Measurements from ENCODE around the gene ACOT12. TPM values are rescaled to one million over a fixed set of nuclear protein-coding genes. Genes with fewer than 3 reads are reported as not detected.

Gene ACOT12
- total RNA-seq (ENCODE audit: unreplicated experiment) = not detected
- long read RNA-seq = 0 reads

DNA sequence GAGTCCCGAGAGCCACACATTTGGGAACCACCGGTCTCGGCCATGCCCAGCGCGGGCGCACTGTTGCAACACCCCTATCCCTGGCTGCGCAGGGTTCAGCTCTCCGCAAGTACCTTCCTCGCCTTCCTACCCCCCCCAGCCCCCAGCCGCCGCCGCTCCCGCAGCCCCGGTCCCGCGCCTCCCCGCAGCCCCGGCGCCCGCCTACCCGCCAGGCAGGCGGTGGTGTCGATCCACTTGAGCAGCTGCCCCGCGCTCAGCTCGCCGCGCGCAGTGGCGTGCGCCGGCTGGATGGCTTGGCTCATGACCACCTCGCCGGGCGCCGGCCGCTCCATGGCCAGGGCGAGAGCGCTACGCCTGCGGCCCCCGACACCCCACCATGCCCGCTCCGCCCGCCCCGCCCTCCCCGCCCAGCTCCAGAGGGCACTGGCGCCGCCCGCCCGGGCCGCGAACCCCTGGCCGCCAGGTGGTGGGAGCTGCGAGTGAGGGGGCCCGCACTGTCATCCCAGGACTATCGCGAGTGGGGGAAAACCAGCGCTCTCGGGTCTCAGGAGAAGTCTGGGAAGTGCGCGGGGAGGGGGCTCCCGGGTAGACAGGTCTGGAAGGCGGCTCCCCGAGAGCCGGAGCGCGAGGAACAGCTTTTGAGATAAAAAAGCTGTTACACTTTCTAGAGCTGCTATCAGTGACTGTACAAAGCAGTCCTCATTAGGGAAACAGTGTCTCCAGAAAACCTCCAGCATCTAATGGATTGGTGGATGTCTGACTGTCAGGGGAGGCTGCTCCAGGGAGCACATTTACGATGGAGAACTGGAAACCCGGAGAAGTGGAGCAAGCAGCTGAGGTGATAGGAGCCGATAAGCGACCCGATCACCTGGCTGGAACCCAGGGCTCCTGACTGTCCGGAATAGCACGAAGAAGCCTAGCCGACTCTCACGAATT is at the start of gene ACOT12:
Gene ACOT12 (minus strand): TSS at position 352 of the 936 bp plus-strand sequence. CDS start 20 bp downstream, at position 332.
- H3K27me3 Mint-ChIP-seq (ENCODE audit: unreplicated experiment) = peaks cover 1% of the 10 kb centered on the region
- TF ChIP-seq, protein P1, sequence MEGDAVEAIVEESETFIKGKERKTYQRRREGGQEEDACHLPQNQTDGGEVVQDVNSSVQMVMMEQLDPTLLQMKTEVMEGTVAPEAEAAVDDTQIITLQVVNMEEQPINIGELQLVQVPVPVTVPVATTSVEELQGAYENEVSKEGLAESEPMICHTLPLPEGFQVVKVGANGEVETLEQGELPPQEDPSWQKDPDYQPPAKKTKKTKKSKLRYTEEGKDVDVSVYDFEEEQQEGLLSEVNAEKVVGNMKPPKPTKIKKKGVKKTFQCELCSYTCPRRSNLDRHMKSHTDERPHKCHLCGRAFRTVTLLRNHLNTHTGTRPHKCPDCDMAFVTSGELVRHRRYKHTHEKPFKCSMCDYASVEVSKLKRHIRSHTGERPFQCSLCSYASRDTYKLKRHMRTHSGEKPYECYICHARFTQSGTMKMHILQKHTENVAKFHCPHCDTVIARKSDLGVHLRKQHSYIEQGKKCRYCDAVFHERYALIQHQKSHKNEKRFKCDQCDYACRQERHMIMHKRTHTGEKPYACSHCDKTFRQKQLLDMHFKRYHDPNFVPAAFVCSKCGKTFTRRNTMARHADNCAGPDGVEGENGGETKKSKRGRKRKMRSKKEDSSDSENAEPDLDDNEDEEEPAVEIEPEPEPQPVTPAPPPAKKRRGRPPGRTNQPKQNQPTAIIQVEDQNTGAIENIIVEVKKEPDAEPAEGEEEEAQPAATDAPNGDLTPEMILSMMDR (IDR thresholded peaks at IDR 0.05; ENCODE audit: partially characterized antibody, unreplicated experiment) = no peak
- no peaks in the 10 kb centered on the region for H3K9me3 Mint-ChIP-seq (ENCODE audit: unreplicated experiment)
- H3K4me3 Mint-ChIP-seq (ENCODE audit: unreplicated experiment) = peak within 1 kb of the TSS; percentile 76
- no peak within 1 kb of the TSS for H3K27ac Mint-ChIP-seq (ENCODE audit: unreplicated experiment)
- H3K36me3 Mint-ChIP-seq (ENCODE audit: unreplicated experiment) = no peaks in the 10 kb centered on the region
- no peaks in the 10 kb centered on the region for H3K4me1 Mint-ChIP-seq (ENCODE audit: low read depth, unreplicated experiment)
- peak; percentile 62 for DNase-seq

DNA sequence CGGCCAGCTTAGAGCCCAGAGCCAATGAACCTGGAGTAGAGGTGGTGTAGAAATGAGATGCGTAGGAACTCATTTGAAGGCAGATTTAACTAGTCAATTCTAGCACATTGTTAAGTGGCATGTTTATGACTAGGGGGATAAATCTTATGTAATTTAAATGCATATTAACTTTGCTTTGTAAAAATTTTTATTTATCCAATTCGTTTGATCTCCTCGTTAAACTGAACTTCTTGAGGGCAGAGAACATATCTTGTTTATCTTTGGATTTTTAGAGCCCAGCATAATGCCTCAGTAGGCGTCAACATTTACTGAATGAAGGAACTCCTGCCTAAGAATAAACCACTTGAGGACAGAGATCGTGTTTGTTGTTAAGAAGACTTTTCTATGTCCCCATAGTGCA is 41.1 kb upstream of the ACOT12 start:
- H3K4me3 Mint-ChIP-seq (ENCODE audit: unreplicated experiment) = no peak overlapping the region
- peaks cover 13% of the 10 kb centered on the region for H3K4me1 Mint-ChIP-seq (ENCODE audit: low read depth, unreplicated experiment)
- peaks cover 4% of the 10 kb centered on the region for H3K36me3 Mint-ChIP-seq (ENCODE audit: unreplicated experiment)
- H3K27me3 Mint-ChIP-seq (ENCODE audit: unreplicated experiment) = no peaks in the 10 kb centered on the region
- peaks cover 3% of the 10 kb centered on the region for H3K9me3 Mint-ChIP-seq (ENCODE audit: unreplicated experiment)
- DNase-seq = no peak
- TF ChIP-seq, protein P1 (IDR thresholded peaks at IDR 0.05; ENCODE audit: partially characterized antibody, unreplicated experiment) = no peak
- peak overlapping the region; percentile 52 for H3K27ac Mint-ChIP-seq (ENCODE audit: unreplicated experiment)

DNA sequence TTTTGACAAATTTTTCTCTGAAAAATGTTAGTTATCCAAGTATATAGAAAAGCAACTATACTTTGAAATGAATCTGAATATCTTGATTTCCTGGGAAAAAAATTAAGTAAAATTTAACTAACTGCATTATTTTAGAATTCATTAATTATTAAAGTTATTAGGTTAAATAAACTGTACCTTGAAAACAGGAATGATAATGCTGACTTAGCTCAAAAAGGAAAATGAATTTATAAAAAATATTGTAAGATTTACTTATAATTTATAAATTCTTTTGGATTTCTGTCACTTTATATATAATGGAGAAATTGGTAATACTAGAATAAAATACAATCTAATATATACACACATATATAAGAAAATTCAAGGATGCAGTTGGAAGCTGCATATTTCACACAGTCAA is 36.1 kb upstream of the ACOT12 start:
- no peak for DNase-seq
- no peak overlapping the region for H3K27ac Mint-ChIP-seq (ENCODE audit: unreplicated experiment)
- peaks cover 42% of the 10 kb centered on the region for H3K4me1 Mint-ChIP-seq (ENCODE audit: low read depth, unreplicated experiment)
- no peaks in the 10 kb centered on the region for H3K27me3 Mint-ChIP-seq (ENCODE audit: unreplicated experiment)
- TF ChIP-seq, protein P1 (IDR thresholded peaks at IDR 0.05; ENCODE audit: partially characterized antibody, unreplicated experiment) = no peak
- H3K4me3 Mint-ChIP-seq (ENCODE audit: unreplicated experiment) = no peak overlapping the region
- H3K9me3 Mint-ChIP-seq (ENCODE audit: unreplicated experiment) = peaks cover 3% of the 10 kb centered on the region
- H3K36me3 Mint-ChIP-seq (ENCODE audit: unreplicated experiment) = no peaks in the 10 kb centered on the region

DNA sequence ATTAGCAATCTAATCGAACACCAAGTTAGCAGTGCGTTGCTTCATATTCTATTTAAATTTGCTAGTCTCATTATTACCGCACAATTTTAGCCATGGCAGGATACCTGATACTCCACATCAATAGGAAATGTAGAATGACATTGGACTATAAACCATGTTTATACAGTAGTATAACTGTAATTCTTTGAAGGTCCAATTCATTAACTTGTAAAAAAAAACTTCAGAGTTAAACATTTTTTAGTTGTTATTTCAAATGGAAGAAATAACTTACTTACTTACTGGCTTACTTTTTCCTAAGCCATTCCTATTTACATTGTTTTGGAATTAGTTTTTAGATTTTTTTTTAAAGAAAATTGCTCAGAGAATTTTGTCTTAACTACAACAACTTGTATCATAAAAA is 35.4 kb upstream of the ACOT12 start:
- H3K9me3 Mint-ChIP-seq (ENCODE audit: unreplicated experiment) = no peaks in the 10 kb centered on the region
- no peaks in the 10 kb centered on the region for H3K36me3 Mint-ChIP-seq (ENCODE audit: unreplicated experiment)
- H3K4me3 Mint-ChIP-seq (ENCODE audit: unreplicated experiment) = no peak overlapping the region
- H3K4me1 Mint-ChIP-seq (ENCODE audit: low read depth, unreplicated experiment) = peaks cover 44% of the 10 kb centered on the region
- H3K27me3 Mint-ChIP-seq (ENCODE audit: unreplicated experiment) = no peaks in the 10 kb centered on the region
- no peak for DNase-seq
- no peak overlapping the region for H3K27ac Mint-ChIP-seq (ENCODE audit: unreplicated experiment)
- TF ChIP-seq, protein P1 (IDR thresholded peaks at IDR 0.05; ENCODE audit: partially characterized antibody, unreplicated experiment) = no peak

DNA sequence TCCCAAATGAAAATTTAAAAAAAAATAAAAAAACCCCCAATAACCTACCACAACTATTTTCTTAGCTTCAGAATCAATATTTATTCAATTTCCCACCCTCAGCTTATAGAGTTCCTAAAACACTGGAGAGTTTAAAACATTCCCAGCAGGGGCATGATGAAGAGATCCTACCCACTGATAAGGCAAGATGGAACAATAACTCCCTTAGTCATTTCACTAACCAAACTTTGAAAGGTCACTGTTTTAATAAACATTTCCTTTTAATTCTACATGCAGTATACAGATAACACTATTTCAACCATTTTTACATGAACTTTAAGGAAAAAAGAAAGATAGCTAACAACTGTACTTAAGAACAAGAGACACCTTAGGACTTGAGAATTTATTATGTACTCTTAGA is 34.9 kb upstream of the ACOT12 start:
- no peak overlapping the region for H3K4me3 Mint-ChIP-seq (ENCODE audit: unreplicated experiment)
- TF ChIP-seq, protein P1 (IDR thresholded peaks at IDR 0.05; ENCODE audit: partially characterized antibody, unreplicated experiment) = no peak
- H3K9me3 Mint-ChIP-seq (ENCODE audit: unreplicated experiment) = no peaks in the 10 kb centered on the region

More for the DNA sequence above, 34.9 kb upstream of the ACOT12 start:
- Mint-ChIP-seq H3K36me3 (ENCODE audit: unreplicated experiment) (no peaks in the 10 kb centered on the region), H3K27ac (ENCODE audit: unreplicated experiment) (no peak overlapping the region), H3K4me1 (ENCODE audit: low read depth, unreplicated experiment) (peaks cover 45% of the 10 kb centered on the region), H3K27me3 (ENCODE audit: unreplicated experiment) (peaks cover under 1% of the 10 kb centered on the region)
- no peak for DNase-seq
